Measurements from ENCODE around the gene STK4. TPM values are rescaled to one million over a fixed set of nuclear protein-coding genes. Genes with fewer than 3 reads are reported as not detected.
A peak's percentile ranks its signal among the peaks of the same experiment; 100 is the strongest.

STK4 gene
- total RNA-seq, 2 experiments from 2014 or later: 151 to 170 TPM

DNA sequence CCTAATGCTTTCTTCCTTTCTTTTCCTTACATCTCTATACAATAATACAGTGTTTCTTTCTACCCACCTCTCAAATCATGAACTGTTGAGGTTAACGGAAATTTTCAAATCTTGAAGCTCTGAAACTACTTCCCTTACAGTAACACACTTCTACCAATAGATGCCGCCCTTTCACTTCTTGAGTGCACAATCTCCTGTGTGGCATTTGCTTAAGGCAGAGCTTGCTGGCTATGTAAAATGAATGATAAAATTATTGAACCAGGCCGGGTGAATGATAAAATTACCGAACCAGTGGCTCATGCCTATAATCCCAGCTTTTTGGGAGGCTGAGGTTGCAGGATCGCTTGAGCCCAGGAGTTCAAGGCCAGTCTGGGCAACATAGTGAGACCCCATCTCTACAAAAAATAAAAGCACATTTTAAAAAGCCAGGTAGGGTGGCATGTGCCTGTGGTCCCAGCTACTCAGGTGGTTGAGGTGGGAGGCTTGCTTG is 77.8 kb downstream of the STK4 start:
- Mint-ChIP-seq H3K27me3 (no peaks in the 10 kb centered on the region), H3K36me3 (peaks cover 47% of the 10 kb centered on the region), H3K4me1 (peaks cover 50% of the 10 kb centered on the region), H3K9me3 (ENCODE audit: low read depth) (no peaks in the 10 kb centered on the region), H3K27ac (peak overlapping the region; percentile 83), H3K4me3 (no peak overlapping the region)
- peak; percentile 66 for DNase-seq
- ATAC-seq: peak; percentile 87
- CTCF ChIA-PET: interaction anchor here (0.6 to 6.1 kb wide), 45 partner anchors 9 to 727 kb away, joined by 3 to 150 read pairs (median 4); partner anchors contain the start of genes PABPC1L, TOMM34 and WFDC5

DNA sequence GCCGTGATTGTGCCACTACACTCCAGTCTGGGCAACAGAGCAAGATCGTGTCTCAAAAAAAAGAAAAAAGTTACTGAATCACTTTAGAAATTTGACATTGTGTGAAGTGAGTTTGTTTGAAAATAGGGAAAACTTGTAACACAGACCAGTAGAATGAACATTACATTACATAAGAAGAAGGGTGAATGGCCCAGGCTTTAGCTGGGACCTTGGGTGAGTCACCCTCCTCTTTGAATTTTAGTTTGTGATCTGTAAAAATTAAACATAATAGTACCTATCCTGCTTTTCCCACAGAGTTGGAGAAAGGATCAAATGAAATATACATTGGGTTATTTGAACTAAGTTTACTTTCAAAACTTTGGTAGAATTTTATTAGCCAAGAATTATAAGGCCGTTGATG is 78.3 kb downstream of the STK4 start:
- Mint-ChIP-seq H3K36me3 (peaks cover 43% of the 10 kb centered on the region), H3K4me3 (no peak overlapping the region), H3K27me3 (no peaks in the 10 kb centered on the region), H3K27ac (no peak overlapping the region), H3K4me1 (peaks cover 54% of the 10 kb centered on the region), H3K9me3 (ENCODE audit: low read depth) (no peaks in the 10 kb centered on the region)
- DNase-seq (no peak), ATAC-seq (no peak)
- CTCF ChIA-PET: interaction anchor here (0.7 to 6.1 kb wide), 36 partner anchors 9 to 726 kb away, joined by 3 to 150 read pairs (median 5); partner anchors contain the start of genes PABPC1L, TOMM34 and WFDC5

DNA sequence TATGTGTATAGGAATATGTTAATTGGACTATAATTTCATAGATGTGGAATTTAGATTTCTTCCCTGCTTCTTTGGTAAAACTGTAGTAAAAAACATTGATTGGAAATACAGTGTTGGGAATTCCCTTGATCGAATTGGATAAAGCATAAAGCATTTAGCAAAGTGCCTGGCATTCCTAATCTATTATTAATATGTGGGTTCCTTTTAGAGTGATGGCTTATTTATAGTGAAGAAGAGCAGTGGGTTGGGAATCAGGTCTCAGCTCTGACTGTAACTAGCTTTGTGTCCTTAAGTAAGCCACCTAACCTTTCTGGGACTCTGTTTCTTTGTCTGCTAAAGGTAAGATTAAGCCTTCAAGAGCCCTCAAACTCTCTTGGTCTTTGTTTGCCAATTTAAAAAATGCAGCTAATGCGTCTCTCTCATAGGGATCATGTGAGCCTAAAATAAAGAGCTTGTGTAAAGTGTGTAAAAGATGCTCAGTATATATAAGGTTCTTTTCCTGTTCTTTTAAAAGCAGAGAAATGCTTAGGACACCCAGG is 81.3 kb downstream of the STK4 start:
- no peaks in the 10 kb centered on the region for H3K9me3 Mint-ChIP-seq (ENCODE audit: low read depth)
- CTCF ChIA-PET: interaction anchor here (4.2 kb wide), 1 partner anchor 49 kb away, joined by 48 read pairs; no protein-coding TSS in a partner anchor
- ATAC-seq: no peak
- no peak overlapping the region for H3K27ac Mint-ChIP-seq
- H3K27me3 Mint-ChIP-seq: no peaks in the 10 kb centered on the region
- no peak for DNase-seq
- no peak overlapping the region for H3K4me3 Mint-ChIP-seq
- peaks cover 26% of the 10 kb centered on the region for H3K36me3 Mint-ChIP-seq
- peaks cover 53% of the 10 kb centered on the region for H3K4me1 Mint-ChIP-seq

DNA sequence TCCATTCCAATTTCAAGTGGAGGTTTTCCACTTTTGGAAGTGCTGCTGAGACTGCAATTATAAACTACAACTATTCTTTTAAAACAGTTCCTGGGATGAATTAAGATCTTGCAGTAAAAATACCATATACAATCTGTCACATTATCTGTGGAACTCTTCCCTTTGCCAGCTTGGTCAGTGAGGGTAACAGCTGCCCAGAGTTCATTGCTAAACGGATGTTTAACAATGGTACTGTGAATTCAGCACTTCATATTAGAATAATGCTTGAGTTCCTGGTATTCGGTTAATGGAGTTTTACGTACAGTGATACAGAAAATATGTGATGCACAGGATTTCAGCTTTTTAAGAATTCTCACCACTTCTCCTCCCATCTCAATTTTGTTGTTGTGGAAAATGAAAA is 83.1 kb downstream of the STK4 start:
- no peaks in the 10 kb centered on the region for H3K9me3 Mint-ChIP-seq (ENCODE audit: low read depth)
- H3K27ac Mint-ChIP-seq: peak overlapping the region; percentile 65
- no peak for ATAC-seq
- peaks cover 57% of the 10 kb centered on the region for H3K4me1 Mint-ChIP-seq
- no peak overlapping the region for H3K4me3 Mint-ChIP-seq
- H3K27me3 Mint-ChIP-seq: no peaks in the 10 kb centered on the region
- peaks cover 25% of the 10 kb centered on the region for H3K36me3 Mint-ChIP-seq
- CTCF ChIA-PET: interaction anchor here (1.0 to 4.2 kb wide), 10 partner anchors 10 to 270 kb away, joined by 3 to 48 read pairs (median 4); no protein-coding TSS in a partner anchor
- no peak for DNase-seq

DNA sequence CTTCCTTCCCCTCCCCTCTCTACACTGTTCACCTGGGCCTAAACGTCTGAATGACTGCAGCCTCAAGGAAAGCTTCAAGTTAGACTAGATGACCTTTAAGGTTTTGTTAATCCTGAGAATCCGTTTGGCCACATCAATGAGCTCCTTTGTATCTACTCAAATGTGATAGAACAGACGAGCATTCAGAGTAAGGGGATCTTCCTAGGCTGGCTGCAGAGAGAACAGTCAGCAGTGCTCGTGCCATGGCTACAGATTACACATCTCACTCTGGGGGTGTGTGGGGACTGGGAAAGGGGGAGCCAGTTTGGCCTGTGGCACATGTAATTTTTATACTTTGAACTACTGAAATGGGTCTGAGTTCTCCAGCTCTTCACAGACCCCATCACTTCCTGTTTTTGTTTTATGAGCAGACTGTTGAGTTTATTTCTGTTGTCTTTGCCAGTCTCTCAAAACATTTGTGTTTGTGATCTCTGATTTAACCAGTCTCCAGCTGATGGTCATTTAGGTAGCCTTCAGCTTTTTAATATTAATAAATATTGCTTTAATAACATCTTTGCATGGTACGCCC is 83.7 kb downstream of the STK4 start:
- H3K27ac Mint-ChIP-seq: peak overlapping the region; percentile 65
- H3K27me3 Mint-ChIP-seq: no peaks in the 10 kb centered on the region
- ATAC-seq: no peak
- CTCF ChIA-PET: interaction anchor here (1.0 to 7.1 kb wide), 12 partner anchors 7 to 269 kb away, joined by 3 to 57 read pairs (median 4); no protein-coding TSS in a partner anchor
- peaks cover 30% of the 10 kb centered on the region for H3K36me3 Mint-ChIP-seq
- no peaks in the 10 kb centered on the region for H3K9me3 Mint-ChIP-seq (ENCODE audit: low read depth)
- no peak overlapping the region for H3K4me3 Mint-ChIP-seq
- peaks cover 61% of the 10 kb centered on the region for H3K4me1 Mint-ChIP-seq
- no peak for DNase-seq

DNA sequence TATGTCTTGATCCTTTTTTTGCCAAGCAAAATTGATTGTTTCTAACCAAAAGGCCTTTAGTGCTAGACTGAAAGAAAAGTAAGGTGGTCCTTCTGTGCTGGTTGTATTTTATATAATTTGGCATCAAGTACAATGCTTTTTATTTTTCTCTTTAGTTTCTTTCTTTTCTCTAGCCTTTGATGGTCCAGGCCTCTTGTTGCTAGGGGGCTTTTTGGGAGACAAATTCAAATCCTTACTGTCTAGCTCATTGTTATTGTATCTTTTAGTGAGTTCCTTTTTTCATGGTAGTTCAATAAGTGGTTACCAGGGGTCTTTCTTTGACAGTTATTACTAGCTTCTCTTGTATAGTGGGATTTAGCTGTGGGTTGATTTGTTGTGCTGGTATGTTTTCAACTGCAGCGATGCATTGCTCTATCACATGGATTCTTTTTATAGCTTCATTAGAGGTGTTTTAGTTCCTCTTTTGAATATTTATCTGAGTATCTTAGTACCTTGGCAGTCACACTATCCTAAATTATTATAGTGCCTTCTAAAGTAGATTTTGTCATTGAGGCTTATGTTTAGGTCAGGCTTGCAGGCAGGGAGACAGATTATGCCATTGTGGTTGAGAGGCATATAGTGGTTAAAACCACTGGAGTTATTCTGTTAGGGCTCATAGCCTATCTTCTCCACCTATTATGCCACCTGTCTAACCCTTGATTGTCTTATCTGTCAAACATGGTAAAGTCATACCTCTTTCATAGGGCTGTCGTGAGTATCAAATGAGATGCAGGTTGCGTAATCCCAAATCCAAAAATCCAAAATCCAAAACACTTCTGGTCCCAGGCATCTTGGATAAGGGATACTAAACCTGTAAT is 85.1 kb downstream of the STK4 start:
- peak overlapping the region; percentile 20 for H3K27ac Mint-ChIP-seq
- no peaks in the 10 kb centered on the region for H3K9me3 Mint-ChIP-seq (ENCODE audit: low read depth)
- peaks cover 36% of the 10 kb centered on the region for H3K36me3 Mint-ChIP-seq
- no peaks in the 10 kb centered on the region for H3K27me3 Mint-ChIP-seq
- CTCF ChIA-PET: interaction anchor here (0.9 to 7.1 kb wide), 8 partner anchors 9 to 242 kb away, joined by 3 to 57 read pairs (median 6); no protein-coding TSS in a partner anchor
- no peak for ATAC-seq
- H3K4me1 Mint-ChIP-seq: peaks cover 70% of the 10 kb centered on the region
- no peak overlapping the region for H3K4me3 Mint-ChIP-seq
- no peak for DNase-seq

DNA sequence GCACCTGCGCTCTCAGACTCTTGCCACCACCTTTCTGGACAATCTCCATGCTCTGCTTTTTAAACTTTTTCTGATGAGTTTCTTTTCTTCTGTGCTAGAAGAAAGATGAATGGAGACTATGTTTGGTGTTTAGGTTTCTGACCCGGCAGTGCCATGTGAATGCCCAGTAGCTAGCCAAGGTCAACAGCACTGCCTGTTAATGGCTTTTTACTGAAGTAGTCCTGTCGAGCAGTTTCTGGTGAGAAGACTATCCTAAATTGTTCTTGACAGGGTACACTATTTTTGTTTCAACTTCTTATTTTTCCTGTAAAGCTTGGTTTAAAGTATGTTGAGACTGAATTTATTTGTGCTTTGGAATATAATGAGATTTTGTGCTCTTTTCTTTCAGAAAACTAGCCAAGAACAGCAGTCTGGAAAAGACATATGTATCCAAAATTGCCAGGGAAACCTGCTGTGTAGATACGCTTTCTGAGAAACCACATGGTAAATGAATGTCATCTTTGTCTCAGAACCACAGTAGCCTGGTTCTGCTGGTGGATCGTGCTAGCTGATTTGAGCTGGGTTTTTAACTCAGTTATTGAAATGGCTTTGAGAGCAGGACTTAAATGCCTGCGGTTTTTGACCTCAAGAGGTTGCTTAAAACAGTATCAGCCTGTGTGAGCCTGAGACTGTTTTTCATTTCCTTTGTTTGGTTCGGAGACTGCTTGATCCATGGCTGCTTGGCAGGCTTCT is 86.6 kb downstream of the STK4 start:
- H3K4me1 Mint-ChIP-seq: peaks cover 73% of the 10 kb centered on the region
- no peaks in the 10 kb centered on the region for H3K27me3 Mint-ChIP-seq
- peak overlapping the region; percentile 17 for H3K4me3 Mint-ChIP-seq
- ATAC-seq: peak; percentile 85
- H3K9me3 Mint-ChIP-seq (ENCODE audit: low read depth): no peaks in the 10 kb centered on the region
- CTCF ChIA-PET: interaction anchor here (0.6 to 7.1 kb wide), 9 partner anchors 10 to 670 kb away, joined by 3 to 57 read pairs (median 3); no protein-coding TSS in a partner anchor
- peaks cover 44% of the 10 kb centered on the region for H3K36me3 Mint-ChIP-seq
- peak; percentile 75 for DNase-seq
- H3K27ac Mint-ChIP-seq: peak overlapping the region; percentile 75

DNA sequence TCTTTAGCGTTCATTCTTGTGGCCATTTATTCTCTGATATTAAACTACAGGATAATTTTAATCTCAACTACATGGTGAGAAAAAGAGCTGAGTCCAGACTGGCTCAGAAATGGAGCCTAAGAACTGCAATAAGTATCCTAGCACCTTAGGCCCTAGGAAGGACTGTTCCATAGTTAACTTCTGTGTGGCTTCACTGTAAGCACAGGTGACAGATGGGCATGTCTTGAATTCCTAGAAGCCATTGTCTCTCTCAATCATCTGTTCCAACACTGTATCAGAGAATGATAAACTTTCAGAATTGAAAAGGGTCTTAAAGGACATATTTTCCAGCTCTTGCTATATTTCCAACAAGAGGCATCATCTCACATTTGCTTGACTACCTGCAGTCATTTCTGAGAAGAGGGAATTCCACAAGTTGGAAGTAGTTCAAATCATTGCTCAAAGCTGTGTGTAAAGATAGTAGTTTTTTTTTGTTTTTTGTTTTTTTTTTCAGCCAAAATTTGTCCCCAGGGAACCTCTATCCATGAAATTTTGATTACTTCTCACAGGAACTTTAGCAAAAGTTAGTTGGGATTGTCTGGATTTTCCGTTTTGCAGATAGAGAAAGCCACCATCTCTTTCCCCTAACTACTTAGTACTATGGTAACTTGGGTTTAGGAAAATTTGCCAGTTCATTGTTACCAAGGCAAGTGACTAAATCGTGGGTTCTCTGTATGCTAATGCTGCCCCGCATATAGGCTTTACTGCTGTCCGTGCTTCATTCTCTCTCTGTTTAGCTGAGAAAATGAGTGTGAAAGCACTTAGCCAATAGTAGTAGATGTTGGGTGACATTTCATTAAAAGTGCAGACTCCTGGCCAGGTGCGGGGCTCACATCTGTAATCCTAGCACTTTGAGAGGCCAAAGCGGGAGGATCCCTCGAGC is 87.4 kb downstream of the STK4 start:
- Mint-ChIP-seq H3K4me3 (peak overlapping the region; percentile 17), H3K27me3 (no peaks in the 10 kb centered on the region), H3K27ac (peak overlapping the region; percentile 75), H3K4me1 (peaks cover 78% of the 10 kb centered on the region), H3K9me3 (ENCODE audit: low read depth) (no peaks in the 10 kb centered on the region), H3K36me3 (peaks cover 42% of the 10 kb centered on the region)
- CTCF ChIA-PET: interaction anchor here (1.1 to 7.1 kb wide), 7 partner anchors 11 to 240 kb away, joined by 3 to 57 read pairs (median 4); no protein-coding TSS in a partner anchor
- no peak for DNase-seq
- peak; percentile 31 for ATAC-seq

- CTCF ChIA-PET: interaction anchor here (4.6 to 7.1 kb wide), 2 partner anchors 12 to 41 kb away, joined by 32 to 57 read pairs; no protein-coding TSS in a partner anchor
- Mint-ChIP-seq H3K4me1 (peaks cover 75% of the 10 kb centered on the region), H3K9me3 (ENCODE audit: low read depth) (no peaks in the 10 kb centered on the region), H3K36me3 (peaks cover 43% of the 10 kb centered on the region), H3K27me3 (no peaks in the 10 kb centered on the region), H3K4me3 (peak overlapping the region; percentile 27), H3K27ac (peak overlapping the region; percentile 74)
- DNase-seq: no peak
- ATAC-seq: no peak
Measured at GRCh38 chr20:45055056-45055455, 88.7 kb downstream of the STK4 start.

- Mint-ChIP-seq H3K27ac (no peak overlapping the region), H3K4me1 (peaks cover 76% of the 10 kb centered on the region), H3K27me3 (no peaks in the 10 kb centered on the region), H3K9me3 (ENCODE audit: low read depth) (no peaks in the 10 kb centered on the region), H3K36me3 (peaks cover 52% of the 10 kb centered on the region), H3K4me3 (no peak overlapping the region)
- CTCF ChIA-PET: interaction anchor here (4.6 to 7.1 kb wide), 2 partner anchors 14 to 40 kb away, joined by 32 to 57 read pairs; no protein-coding TSS in a partner anchor
- ATAC-seq: no peak
- DNase-seq: no peak
Measured at GRCh38 chr20:45056473-45057173, 90.3 kb downstream of the STK4 start.

- peaks cover 60% of the 10 kb centered on the region for H3K36me3 Mint-ChIP-seq
- CTCF ChIA-PET: interaction anchor here (0.8 to 1.9 kb wide), 6 partner anchors 13 to 54 kb away, joined by 3 to 9 read pairs (median 4); no protein-coding TSS in a partner anchor
- H3K9me3 Mint-ChIP-seq (ENCODE audit: low read depth): no peaks in the 10 kb centered on the region
- H3K27ac Mint-ChIP-seq: peak overlapping the region; percentile 75
- no peak for ATAC-seq
- no peaks in the 10 kb centered on the region for H3K27me3 Mint-ChIP-seq
- peaks cover 66% of the 10 kb centered on the region for H3K4me1 Mint-ChIP-seq
- DNase-seq: no peak
- H3K4me3 Mint-ChIP-seq: no peak overlapping the region
Measured at GRCh38 chr20:45058168-45058850, 92.0 kb downstream of the STK4 start.
